Activated naive CD4-positive, alpha-beta T cell treated with anti-CD3 and anti-CD28 coated beads, Interleukin-2, amount 50 U/mL, for 72 hours (primary cell): ENCODE measurements around the gene PAX4. TPM values are rescaled to one million over a fixed set of nuclear protein-coding genes. Genes with fewer than 3 reads are reported as not detected.

Source experiments
- ATAC-seq, 2 donors: fragments of 150-1000 bp; cut with Tn5 transposase; 2 replicates each; pipeline ENCODE4 v1.10.0; 2021; ENCODE audit warnings: mild to moderate bottlenecking in 2 of 2, moderate library complexity in 2 of 2
- DNase-seq, 2 donors: peaks; one replicate each; pipeline ENCODE4 v3.0.0; 2021 to 2022; ENCODE audit warnings: low spot score in 2 of 2
- H3K27ac Mint-ChIP-seq, 2 donors: one replicate each; pipeline ENCODE4 v1.8.0; 2022; ENCODE audit warnings: mild to moderate bottlenecking in 2 of 2, mixed read lengths in 2 of 2
- H3K36me3 Mint-ChIP-seq, 2 donors: one replicate each; pipeline ENCODE4 v1.8.0; 2022; ENCODE audit warnings: mixed read lengths in 2 of 2
- H3K9me3 Mint-ChIP-seq, 2 donors: one replicate each; pipeline ENCODE4 v1.8.0; 2022; ENCODE audit warnings: mixed read lengths in 2 of 2
- total RNA-seq, 2 donors: library from RNA; stranded (reverse); gene quantifications; one replicate each; pipeline ENCODE4 v1.2.3, GENCODE V29; 2022

The PAX4 gene
- not detected for total RNA-seq

- H3K27ac Mint-ChIP-seq, result no peak within 1 kb of the TSS
- DNase-seq, result no peak
- no peaks in the 10 kb centered on the region for H3K9me3 Mint-ChIP-seq
- ATAC-seq, result no peak
- no peaks in the 10 kb centered on the region for H3K36me3 Mint-ChIP-seq
Observed at GRCh38 chr7:127618042-127618441, at the start of gene PAX4. Gene PAX4, minus strand, starts transcription at chr7:127618142. Its CDS starts 2,214 bp downstream, at chr7:127615928.

- ATAC-seq (peak; percentile 80 to 93), DNase-seq (no peak)
- Mint-ChIP-seq H3K36me3 (peaks cover 5 to 45% of the 10 kb centered on the region in 2 donors), H3K9me3 (no peaks in the 10 kb centered on the region), H3K27ac (peak overlapping the region; percentile 92 to 94)
Observed at GRCh38 chr7:127667017-127667670, 49.2 kb upstream of the PAX4 start.

- Mint-ChIP-seq H3K27ac (peak overlapping the region; percentile 62 to 94), H3K36me3 (peaks cover 5 to 40% of the 10 kb centered on the region in 2 donors), H3K9me3 (no peaks in the 10 kb centered on the region)
- no peak for DNase-seq
- ATAC-seq, result no peak
Observed at GRCh38 chr7:127666602-127667001, 48.7 kb upstream of the PAX4 start.

GRCh38 chr7:127665922-127666321, 48.0 kb upstream of the PAX4 start:
- peak overlapping the region in 1 of 2 donors; percentile 94 for H3K27ac Mint-ChIP-seq

GRCh38 chr7:127658970-127659630, 41.2 kb upstream of the PAX4 start:
- H3K27ac Mint-ChIP-seq, result no peak overlapping the region
- no peak for ATAC-seq
- no peaks in the 10 kb centered on the region for H3K9me3 Mint-ChIP-seq
- no peak for DNase-seq
- H3K36me3 Mint-ChIP-seq, result peaks cover 8 to 52% of the 10 kb centered on the region in 2 donors

More at GRCh38 chr7:127665922-127666321, 48.0 kb upstream of the PAX4 start:
- DNase-seq, result no peak
- Mint-ChIP-seq H3K36me3 (peaks cover 11 to 44% of the 10 kb centered on the region in 2 donors), H3K9me3 (no peaks in the 10 kb centered on the region)
- ATAC-seq, result no peak

- H3K9me3 Mint-ChIP-seq, result no peaks in the 10 kb centered on the region
- DNase-seq (no peak), ATAC-seq (no peak)
- peaks cover 17 to 52% of the 10 kb centered on the region in 2 donors for H3K36me3 Mint-ChIP-seq
- no peak overlapping the region for H3K27ac Mint-ChIP-seq
Observed at GRCh38 chr7:127657500-127657899, 39.6 kb upstream of the PAX4 start.

DNA sequence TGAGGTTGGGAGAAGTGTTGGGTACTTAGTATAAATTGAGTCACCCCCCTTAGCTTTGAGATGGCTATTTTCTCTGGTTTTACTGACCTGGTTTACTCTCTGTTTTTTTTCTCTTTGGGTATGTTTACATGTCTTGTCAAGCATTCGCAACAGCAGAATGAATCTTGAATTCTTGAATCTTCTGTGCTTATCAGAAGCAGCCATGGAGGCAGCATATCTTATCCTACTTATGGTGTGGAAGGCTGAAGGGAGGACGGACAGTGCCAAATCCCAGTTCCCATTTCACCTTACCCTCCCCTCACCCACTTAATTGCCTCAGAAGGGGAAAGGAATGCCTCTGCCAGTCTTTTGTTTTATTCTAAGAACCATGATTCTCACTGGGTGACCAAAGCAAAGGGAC, 37.8 kb upstream of the PAX4 start:
- ATAC-seq (no peak), DNase-seq (no peak)
- Mint-ChIP-seq H3K27ac (no peak overlapping the region), H3K9me3 (no peaks in the 10 kb centered on the region), H3K36me3 (peaks cover 22 to 48% of the 10 kb centered on the region in 2 donors)

DNA sequence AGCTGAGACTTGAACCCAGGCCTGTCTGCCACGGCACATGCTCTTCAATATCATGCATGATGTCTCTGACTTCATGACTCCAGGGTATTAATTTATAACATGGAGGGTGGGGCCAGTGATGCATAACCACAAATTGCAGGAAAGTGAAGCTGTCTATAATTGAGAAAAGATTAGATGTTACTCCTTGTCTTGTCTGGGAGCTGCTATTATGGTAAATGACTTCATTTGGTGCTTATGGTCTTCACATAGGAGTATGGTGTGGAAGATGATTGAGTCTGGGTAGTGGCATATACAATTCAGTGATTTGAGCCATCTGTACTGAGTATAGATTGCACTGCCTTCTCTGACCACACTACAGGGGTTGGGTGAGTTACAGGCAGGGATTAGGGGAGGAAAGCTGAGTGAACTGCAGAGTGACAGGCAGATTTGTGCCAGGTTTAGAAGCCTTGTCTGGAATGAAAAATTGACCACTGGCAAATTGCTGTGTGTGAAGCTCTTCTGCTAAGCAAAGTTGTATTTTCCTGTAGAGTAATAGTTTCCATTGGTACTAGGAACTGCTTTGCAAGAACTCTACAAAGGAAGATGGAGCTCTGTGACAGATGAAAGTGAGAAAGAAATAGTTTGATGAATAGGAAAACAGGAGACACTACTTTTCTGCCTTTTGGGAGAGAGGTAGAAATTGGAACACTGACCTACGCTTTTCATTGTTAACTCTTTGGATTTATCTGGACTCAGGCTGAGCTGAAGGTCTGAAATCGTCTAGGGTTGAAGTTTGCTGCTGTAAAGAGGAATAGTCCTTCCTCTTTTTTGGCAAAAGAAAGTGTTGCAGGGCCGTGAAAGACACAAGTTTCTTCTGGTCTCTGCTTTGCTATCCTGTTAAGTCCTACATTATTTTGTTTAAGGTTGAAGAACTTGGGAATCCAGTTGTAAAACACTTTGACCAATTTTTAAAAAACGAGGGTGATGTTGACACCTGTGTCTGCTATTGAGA, 36.8 kb upstream of the PAX4 start:
- no peaks in the 10 kb centered on the region for H3K9me3 Mint-ChIP-seq
- H3K27ac Mint-ChIP-seq, result peak overlapping the region in 1 of 2 donors; percentile 26
- ATAC-seq, result no peak
- DNase-seq, result peak in 1 of 2 donors; percentile 14
- peaks cover 22 to 45% of the 10 kb centered on the region in 2 donors for H3K36me3 Mint-ChIP-seq

DNA sequence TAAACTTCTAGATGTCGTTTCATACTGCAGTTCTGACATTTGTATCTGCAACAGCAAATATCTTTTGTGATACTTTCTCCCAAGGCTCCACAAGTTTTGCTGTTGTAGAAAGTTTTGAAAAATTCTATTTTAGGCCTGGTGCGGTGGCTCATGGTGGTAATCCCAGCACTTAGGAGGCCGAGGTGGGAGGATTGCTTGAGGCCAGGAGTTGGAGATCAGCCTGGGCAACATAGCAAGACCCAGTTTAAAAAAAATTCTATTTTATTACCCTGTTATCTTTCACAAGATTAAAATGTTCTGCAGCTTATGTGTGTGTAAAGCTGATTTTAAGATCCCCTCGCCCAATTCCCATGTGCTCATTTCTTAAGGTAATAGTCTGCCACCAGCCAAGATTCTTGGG, 35.5 kb upstream of the PAX4 start:
- ATAC-seq (no peak), DNase-seq (no peak)
- H3K9me3 Mint-ChIP-seq, result no peaks in the 10 kb centered on the region
- H3K27ac Mint-ChIP-seq, result peak overlapping the region in 1 of 2 donors; percentile 66
- H3K36me3 Mint-ChIP-seq, result peaks cover 22 to 34% of the 10 kb centered on the region in 2 donors

DNA sequence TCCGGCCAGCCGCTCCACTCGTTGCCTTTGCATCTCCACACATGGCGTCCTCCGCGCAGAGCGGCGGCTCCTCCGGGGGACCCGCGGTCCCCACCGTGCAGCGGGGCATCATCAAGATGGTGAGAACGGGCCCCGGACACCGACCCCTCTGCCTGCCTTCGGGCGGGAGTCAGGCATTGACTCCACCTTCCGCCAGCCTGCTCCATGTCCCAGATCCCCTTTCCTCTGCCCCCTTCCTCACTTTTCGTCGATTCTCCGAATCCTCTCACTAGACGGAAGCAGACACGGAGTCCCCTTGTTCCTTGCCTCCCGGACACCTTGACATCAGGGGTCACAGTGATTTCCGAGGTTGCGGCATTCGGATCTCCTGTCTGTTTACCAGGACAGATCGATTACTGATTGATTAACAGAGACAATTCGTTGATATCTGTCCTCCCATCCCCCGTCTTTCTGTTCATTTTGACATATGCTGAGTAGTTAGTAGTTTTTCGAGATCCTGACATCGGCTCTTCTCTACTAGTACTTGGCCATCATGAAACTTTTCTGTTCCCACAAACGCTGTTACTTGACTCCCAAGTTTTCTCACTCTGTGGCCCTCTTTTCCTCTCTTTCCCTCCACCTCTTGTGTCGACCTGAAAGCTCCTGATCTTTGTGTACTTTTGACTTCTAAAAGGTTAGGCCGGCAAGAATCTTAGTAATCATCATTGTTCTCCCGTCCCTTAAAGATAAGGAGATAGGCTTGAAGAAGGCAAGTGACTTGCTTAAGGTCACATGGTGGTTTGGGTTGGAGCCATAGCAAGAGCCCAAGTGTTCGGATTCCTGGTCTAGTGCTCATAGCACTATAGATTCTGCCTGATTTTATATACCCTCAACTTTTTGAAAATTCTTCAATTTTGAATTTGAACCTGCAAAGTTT, 34.6 kb upstream of the PAX4 start:
- Mint-ChIP-seq H3K9me3 (no peaks in the 10 kb centered on the region), H3K27ac (peak overlapping the region in 1 of 2 donors; percentile 100), H3K36me3 (peaks cover 22 to 33% of the 10 kb centered on the region in 2 donors)
- DNase-seq (no peak), ATAC-seq (peak; percentile 13 to 21)

- DNase-seq (peak; percentile 97 to 99), ATAC-seq (peak; percentile 94)
- H3K27ac Mint-ChIP-seq, result peak within 1 kb of the TSS in 1 of 2 donors; percentile 100
- H3K36me3 Mint-ChIP-seq, result peaks cover 22 to 28% of the 10 kb centered on the region in 2 donors
- H3K9me3 Mint-ChIP-seq, result no peaks in the 10 kb centered on the region
Observed at GRCh38 chr7:127651556-127652332, 33.8 kb upstream of the PAX4 start, which contains the start of gene SND1. Gene SND1, plus strand, starts transcription at chr7:127652194. Its CDS starts 180 bp downstream, at chr7:127652374.

DNA sequence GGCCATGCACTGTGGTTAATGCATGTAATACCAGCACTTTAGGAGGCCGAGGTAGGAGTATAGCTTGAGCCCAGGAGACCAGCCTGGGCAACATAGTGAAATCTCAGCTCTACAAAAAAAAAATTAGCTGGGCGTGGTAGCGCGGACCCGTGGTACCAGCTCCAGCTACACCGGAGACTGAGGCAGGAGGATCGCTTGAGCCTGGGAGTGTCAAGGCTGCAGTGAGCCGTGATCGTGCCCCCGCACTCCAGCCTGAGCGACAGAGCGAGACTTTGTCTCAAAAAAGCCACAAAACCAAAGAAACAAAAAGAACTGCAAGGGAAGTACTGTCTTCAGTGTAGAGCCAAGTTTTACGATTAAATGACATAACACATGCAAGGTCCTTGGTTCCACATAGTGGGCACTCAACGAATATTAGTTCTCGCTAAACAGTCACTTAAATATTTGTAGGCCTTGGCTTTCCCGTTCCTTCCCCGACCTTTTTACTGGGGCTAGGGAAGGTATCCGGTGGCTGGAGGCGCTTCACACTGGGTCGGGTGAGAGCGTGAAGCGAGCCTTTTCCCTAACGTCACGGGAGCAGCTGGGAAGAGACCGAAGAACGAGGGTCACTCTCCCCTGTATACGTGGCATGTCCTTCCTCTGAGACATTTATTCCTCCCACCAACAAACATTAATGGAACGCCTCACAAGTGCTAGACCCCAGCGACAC, 33.1 kb upstream of the PAX4 start:
- Mint-ChIP-seq H3K9me3 (no peaks in the 10 kb centered on the region), H3K27ac (peak overlapping the region in 1 of 2 donors; percentile 100), H3K36me3 (peaks cover 22 to 24% of the 10 kb centered on the region in 2 donors)
- ATAC-seq (no peak), DNase-seq (peak in 1 of 2 donors; percentile 9)

DNA sequence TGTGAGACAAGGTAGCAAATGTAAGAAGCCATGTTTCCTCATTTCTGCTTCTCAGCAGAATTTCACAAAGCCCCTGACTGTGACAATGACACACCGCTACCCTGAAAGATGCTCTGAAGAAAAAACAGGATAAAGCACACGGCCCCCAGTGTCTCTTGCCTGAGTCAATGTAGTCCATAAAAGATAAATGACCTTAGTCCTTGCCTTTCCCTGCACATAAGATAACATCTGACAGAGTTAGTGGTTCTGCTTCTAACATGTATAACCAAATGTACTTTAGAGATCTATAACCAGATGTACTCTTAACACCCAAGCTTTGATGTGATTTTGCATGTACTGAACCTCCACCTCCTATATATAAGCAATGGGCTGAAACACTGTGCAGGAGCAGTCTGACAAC, 31.0 kb upstream of the PAX4 start:
- no peak for ATAC-seq
- H3K27ac Mint-ChIP-seq, result no peak overlapping the region
- no peak for DNase-seq
- H3K9me3 Mint-ChIP-seq, result no peaks in the 10 kb centered on the region
- peaks cover 11 to 20% of the 10 kb centered on the region in 2 donors for H3K36me3 Mint-ChIP-seq

- Mint-ChIP-seq H3K9me3 (no peaks in the 10 kb centered on the region), H3K36me3 (peaks cover 7 to 12% of the 10 kb centered on the region in 2 donors), H3K27ac (no peak overlapping the region)
- DNase-seq (no peak), ATAC-seq (no peak)
Observed at GRCh38 chr7:127647636-127648035, 29.7 kb upstream of the PAX4 start.
